ENCODE measurements around the gene POLR2F. TPM values are rescaled to one million over a fixed set of nuclear protein-coding genes. Genes with fewer than 3 reads are reported as not detected.

POLR2F gene
- total and polyA plus RNA-seq, 9 of the 15 experiments (the other 6 are each of a cell fraction or from before 2014, with no cell fraction given) = 98.9 to 410 (median 168) TPM

DNA sequence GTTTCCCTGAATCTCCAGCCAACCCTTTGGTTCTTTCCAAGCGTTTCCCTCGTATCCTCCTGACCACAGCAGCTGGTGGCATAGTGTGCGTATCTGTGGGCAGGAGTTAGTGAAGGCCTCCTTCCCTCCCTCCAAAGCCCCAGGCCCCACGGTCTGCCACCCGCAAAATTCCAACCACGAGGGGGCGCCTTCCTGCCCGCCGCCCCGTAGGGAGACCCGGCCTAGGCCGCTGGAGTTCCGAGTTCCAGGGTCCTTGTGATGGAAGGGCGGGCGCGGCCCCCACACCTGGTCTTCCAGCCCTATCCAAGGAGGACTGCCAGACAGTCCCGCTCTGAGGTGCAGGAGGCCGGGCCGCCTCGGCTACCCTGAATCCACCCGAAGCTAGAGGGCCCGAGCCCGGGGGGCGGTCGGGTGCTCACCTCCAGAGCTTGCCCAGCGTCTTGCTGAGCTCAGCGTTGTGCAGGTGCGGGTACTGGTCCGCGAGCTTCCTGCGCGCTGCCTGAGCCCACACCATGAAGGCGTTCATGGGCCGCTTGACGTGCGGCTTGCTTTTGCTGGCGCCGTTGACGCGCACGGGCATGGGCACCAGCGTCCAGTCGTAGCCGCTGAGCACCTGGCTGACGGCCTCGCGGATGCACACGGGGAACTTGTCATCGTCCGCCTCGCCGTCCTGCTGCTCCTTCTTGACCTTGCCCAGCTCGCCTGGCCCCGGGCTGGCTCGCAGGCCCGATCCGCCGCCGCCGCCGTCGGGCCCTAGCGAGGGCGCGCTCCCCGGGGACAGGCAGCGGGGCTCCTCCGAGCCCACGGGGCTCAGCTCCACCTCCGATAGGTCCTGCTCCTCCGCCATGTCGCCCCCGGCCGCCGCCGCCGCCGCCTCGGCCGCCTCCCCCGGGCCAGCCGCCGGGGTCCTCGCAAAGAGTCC, 29.7 kb downstream of the POLR2F start:
- no peak overlapping the region for H2AFZ ChIP-seq (ENCODE audit: low read depth, low read length)
- no peaks in the 10 kb centered on the region for H3K27me3 ChIP-seq (ENCODE audit: control insufficient read depth in 2 of 2, insufficient read depth in 2 of 2, low read length in 2 of 2)
- H4K20me1 ChIP-seq (replicated peaks; ENCODE audit: control insufficient read depth, insufficient read depth, low read length) = no peaks in the 10 kb centered on the region
- no peak overlapping the region for H3K4me3 ChIP-seq
- BruUV-seq (replicated peaks) = no TSS peak
- FAIRE-seq (no peak), ATAC-seq (peak; percentile 78), DNase-seq (ENCODE audit: extremely low read depth in 1 of 4, low spot score in 3 of 4) (peak; percentile 17 to 63 (median 45))
- H3K27ac ChIP-seq (ENCODE audit: extremely low read depth, low read depth, low read length) = no peak overlapping the region
- no peak overlapping the region for H3K9ac ChIP-seq (ENCODE audit: insufficient read depth in 1 of 2, low read depth in 2 of 2, low read length in 2 of 2)
- no peaks in the 10 kb centered on the region for H3K9me1 ChIP-seq (ENCODE audit: control insufficient read depth, insufficient read depth, low read length)
- H3K9me3 ChIP-seq (replicated peaks; ENCODE audit: control insufficient read depth, insufficient read depth, low read depth, low read length) = no peaks in the 10 kb centered on the region
- in situ Hi-C loops (cut with MboI) = no loop called here
- ChIA-PET CTCF (ENCODE audit: low intra/inter-chr PET ratio) (interaction anchor here (0.5 kb wide), 1 partner anchor 111 kb away, joined by 3 read pairs; no protein-coding TSS in a partner anchor), POLR2A (interaction anchor here (0.6 kb wide), 1 partner anchor 35 kb away, joined by 3 read pairs; no protein-coding TSS in a partner anchor)
- peaks cover 0 to 7% of the 10 kb centered on the region in 2 experiments; a peak in 2 of 5 replicates for H3K4me1 ChIP-seq (replicated peaks in 1 of 2; ENCODE audit: control insufficient read depth in 2 of 2, insufficient read depth in 2 of 2, low read length in 2 of 2)
- intact Hi-C loops (cut with micrococcal nuclease) = no loop called here
- 92% methylated on average over 27 of the region's 84 CpGs for WGBS (ENCODE audit: insufficient coverage, low coverage, missing lambda C conversion rate)
- H3K4me2 ChIP-seq (ENCODE audit: insufficient read depth, low read length) = no peak overlapping the region
- H3K79me2 ChIP-seq (ENCODE audit: control insufficient read depth, insufficient read depth, low read length) = no peaks in the 10 kb centered on the region
- H3K36me3 ChIP-seq (ENCODE audit: control insufficient read depth, insufficient read depth, low read length) = no peaks in the 10 kb centered on the region
- no peak for TF ChIP-seq ZNF511 (CRISPR knock-in tag; IDR thresholded peaks at IDR 0.05)
- TF ChIP-seq, protein P1, sequence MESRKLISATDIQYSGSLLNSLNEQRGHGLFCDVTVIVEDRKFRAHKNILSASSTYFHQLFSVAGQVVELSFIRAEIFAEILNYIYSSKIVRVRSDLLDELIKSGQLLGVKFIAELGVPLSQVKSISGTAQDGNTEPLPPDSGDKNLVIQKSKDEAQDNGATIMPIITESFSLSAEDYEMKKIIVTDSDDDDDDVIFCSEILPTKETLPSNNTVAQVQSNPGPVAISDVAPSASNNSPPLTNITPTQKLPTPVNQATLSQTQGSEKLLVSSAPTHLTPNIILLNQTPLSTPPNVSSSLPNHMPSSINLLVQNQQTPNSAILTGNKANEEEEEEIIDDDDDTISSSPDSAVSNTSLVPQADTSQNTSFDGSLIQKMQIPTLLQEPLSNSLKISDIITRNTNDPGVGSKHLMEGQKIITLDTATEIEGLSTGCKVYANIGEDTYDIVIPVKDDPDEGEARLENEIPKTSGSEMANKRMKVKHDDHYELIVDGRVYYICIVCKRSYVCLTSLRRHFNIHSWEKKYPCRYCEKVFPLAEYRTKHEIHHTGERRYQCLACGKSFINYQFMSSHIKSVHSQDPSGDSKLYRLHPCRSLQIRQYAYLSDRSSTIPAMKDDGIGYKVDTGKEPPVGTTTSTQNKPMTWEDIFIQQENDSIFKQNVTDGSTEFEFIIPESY (CRISPR knock-in tag; IDR thresholded peaks at IDR 0.05) = peak; percentile 73; the same call in 1 of the 2 replicates
- TF ChIP-seq CC2D1A (IDR thresholded peaks at IDR 0.05) = no peak
- no peak for TF ChIP-seq ZEB2 (IDR thresholded peaks at IDR 0.05)
- 0 out of 4 replicates have a peak, but pooled peaks of 1 of the 2 experiments have one; percentile 6 for TF ChIP-seq RAD21 (CRISPR knock-in tag; conservative IDR thresholded peaks at IDR 0.05 in 1 of 2, IDR thresholded peaks at IDR 0.05 in 1 of 2)
- no peak for TF ChIP-seq ZNF354B (CRISPR knock-in tag; IDR thresholded peaks at IDR 0.05)
- no peak for TF ChIP-seq ARID1B (IDR thresholded peaks at IDR 0.05)
- TF ChIP-seq CEBPG (CRISPR knock-in tag; IDR thresholded peaks at IDR 0.05) = no peak
- TF ChIP-seq CEBPG (tag; conservative IDR thresholded peaks at IDR 0.05 in 1 of 2, IDR thresholded peaks at IDR 0.05 in 1 of 2) = no peak
- TF ChIP-seq LARP7 (IDR thresholded peaks at IDR 0.05) = no peak
- TF ChIP-seq, protein P2, sequence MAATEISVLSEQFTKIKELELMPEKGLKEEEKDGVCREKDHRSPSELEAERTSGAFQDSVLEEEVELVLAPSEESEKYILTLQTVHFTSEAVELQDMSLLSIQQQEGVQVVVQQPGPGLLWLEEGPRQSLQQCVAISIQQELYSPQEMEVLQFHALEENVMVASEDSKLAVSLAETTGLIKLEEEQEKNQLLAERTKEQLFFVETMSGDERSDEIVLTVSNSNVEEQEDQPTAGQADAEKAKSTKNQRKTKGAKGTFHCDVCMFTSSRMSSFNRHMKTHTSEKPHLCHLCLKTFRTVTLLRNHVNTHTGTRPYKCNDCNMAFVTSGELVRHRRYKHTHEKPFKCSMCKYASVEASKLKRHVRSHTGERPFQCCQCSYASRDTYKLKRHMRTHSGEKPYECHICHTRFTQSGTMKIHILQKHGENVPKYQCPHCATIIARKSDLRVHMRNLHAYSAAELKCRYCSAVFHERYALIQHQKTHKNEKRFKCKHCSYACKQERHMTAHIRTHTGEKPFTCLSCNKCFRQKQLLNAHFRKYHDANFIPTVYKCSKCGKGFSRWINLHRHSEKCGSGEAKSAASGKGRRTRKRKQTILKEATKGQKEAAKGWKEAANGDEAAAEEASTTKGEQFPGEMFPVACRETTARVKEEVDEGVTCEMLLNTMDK (IDR thresholded peaks at IDR 0.05; ENCODE audit: borderline replicate concordance, insufficient read depth, low read depth, low read length, poor library complexity, severe bottlenecking) = peak; percentile 73
- TF ChIP-seq XRCC4 (IDR thresholded peaks at IDR 0.05; ENCODE audit: extremely low read depth, insufficient read depth, insufficient read length) = no peak
- TF ChIP-seq CTCF (IDR thresholded peaks at IDR 0.05 in 2 of 3, conservative IDR thresholded peaks at IDR 0.05 in 1 of 3; ENCODE audit: insufficient read depth in 2 of 3, low read depth in 1 of 3, low read length in 3 of 3) = peak; percentile 34 to 50 (median 38)
- TF ChIP-seq TEAD2 (tag; IDR thresholded peaks at IDR 0.05) = peak; percentile 86
